OCI-M1 (cell line): ENCODE data around the gene TTBK1.

ENCODE experiments used
- DNase-seq: peaks from one replicate; lab custom pipeline; 2025; lab: John Stamatoyannopoulos, UW

TTBK1 gene

GRCh38 chr6:43273707-43274106 lies 30.4 kb downstream of the TTBK1 start:
- no peak for DNase-seq

- no peak for DNase-seq
Observed at GRCh38 chr6:43274127-43274915, 31.0 kb downstream of the TTBK1 start.

- DNase-seq: no peak
Observed at GRCh38 chr6:43274916-43275597, 31.8 kb downstream of the TTBK1 start.

GRCh38 chr6:43275801-43276576 lies 32.7 kb downstream of the TTBK1 start:
- no peak for DNase-seq

GRCh38 chr6:43276577-43277305 lies 33.5 kb downstream of the TTBK1 start:
- DNase-seq: no peak

GRCh38 chr6:43277306-43277642 lies 34.0 kb downstream of the TTBK1 start:
- DNase-seq: no peak

- no peak for DNase-seq
Observed at GRCh38 chr6:43277643-43278523, 34.6 kb downstream of the TTBK1 start.

GRCh38 chr6:43278524-43279078 lies 35.3 kb downstream of the TTBK1 start:
- no peak for DNase-seq

- DNase-seq: no peak
Observed at GRCh38 chr6:43280234-43280633, 37.0 kb downstream of the TTBK1 start.

- no peak for DNase-seq
Observed at GRCh38 chr6:43282060-43282459, 38.8 kb downstream of the TTBK1 start.

GRCh38 chr6:43282636-43283513 lies 39.6 kb downstream of the TTBK1 start:
- no peak for DNase-seq

- no peak for DNase-seq
Observed at GRCh38 chr6:43283514-43283901, 40.2 kb downstream of the TTBK1 start.

GRCh38 chr6:43283905-43284304 lies 40.6 kb downstream of the TTBK1 start:
- no peak for DNase-seq

- DNase-seq: no peak
Observed at GRCh38 chr6:43284991-43285781, 41.9 kb downstream of the TTBK1 start.

- no peak for DNase-seq
Observed at GRCh38 chr6:43285832-43286231, 42.6 kb downstream of the TTBK1 start.

- no peak for DNase-seq
Observed at GRCh38 chr6:43286456-43286979, 43.2 kb downstream of the TTBK1 start.

GRCh38 chr6:43286980-43287716 lies 43.9 kb downstream of the TTBK1 start:
- peak; percentile 13 for DNase-seq
